SU-DHL-6 (cell line): ENCODE data around the gene CFAP410.

ENCODE experiments used
- H2AFZ ChIP-seq: fragments of 200-600 bp; sonication (generic); 2 replicates; pipeline ENCODE4 v1.6.1; 2014; ENCODE audit warnings: low read depth, mild to moderate bottlenecking, moderate library complexity, mixed read lengths, antibody characterized with exemption, low read length; ENCODE audit not compliant: severe bottlenecking
- H3F3A ChIP-seq: fragments of 200-600 bp; shearing (Covaris generic); 2 replicates; pipeline ENCODE4 v1.6.0; 2016; ENCODE audit warnings: antibody characterized with exemption, mild to moderate bottlenecking; ENCODE audit not compliant: insufficient read depth
- H3K27ac ChIP-seq: fragments of 200-600 bp; sonication (generic); 2 replicates; pipeline ENCODE4 v1.5.1; 2016; ENCODE audit warnings: low read depth, mild to moderate bottlenecking, low read length, moderate library complexity, mixed read lengths
- H3K27me3 ChIP-seq: fragments of 200-600 bp; sonication (generic), shearing (Covaris generic); 2 replicates; pipeline ENCODE4 v1.6.0; 2014; ENCODE audit warnings: mild to moderate bottlenecking, low read length
- H3K36me3 ChIP-seq: fragments of 200-600 bp; sonication (generic); 2 replicates; pipeline ENCODE4 v1.6.1; 2014; ENCODE audit warnings: mild to moderate bottlenecking, low read length, mixed read lengths
- H3K4me2 ChIP-seq: fragments of 300-600, 200-600 bp; shearing (Covaris generic), sonication (generic); 2 replicates; pipeline ENCODE4 v1.6.0; 2014; ENCODE audit warnings: low read length, low read depth, mild to moderate bottlenecking; ENCODE audit not compliant: poor library complexity, severe bottlenecking
- H3K4me3 ChIP-seq: fragments of 200-600 bp; sonication (generic); 2 replicates; pipeline ENCODE4 v1.5.1; 2014; ENCODE audit warnings: antibody characterized with exemption, low read length, mild to moderate bottlenecking, mixed read lengths; ENCODE audit not compliant: insufficient read depth, poor library complexity, severe bottlenecking
- H3K79me2 ChIP-seq: fragments of 200-600 bp; sonication (generic); 2 replicates; pipeline ENCODE4 v1.6.1; 2014; ENCODE audit warnings: mild to moderate bottlenecking, low read length, moderate library complexity; ENCODE audit not compliant: insufficient read depth
- H3K9ac ChIP-seq: fragments of 200-600 bp; sonication (generic); 2 replicates; pipeline ENCODE4 v1.7.0; 2014; ENCODE audit warnings: mild to moderate bottlenecking, low read length
- H3K9me2 ChIP-seq: fragments of 200-600 bp; sonication (generic); replicated peaks from 2 replicates; pipeline ENCODE4 v1.6.1; 2014; ENCODE audit warnings: low read length; ENCODE audit not compliant: insufficient read depth
- H3K9me3 ChIP-seq: fragments of 200-600 bp; sonication (generic); 2 replicates; pipeline ENCODE4 v1.6.1; 2014; ENCODE audit warnings: low read length, mixed read lengths; ENCODE audit not compliant: insufficient read depth
- H4K20me1 ChIP-seq: fragments of 200-600 bp; sonication (generic); 2 replicates; pipeline ENCODE4 v1.6.1; 2014; ENCODE audit warnings: low read depth, mild to moderate bottlenecking, antibody characterized with exemption, low read length, moderate library complexity, mixed read lengths
- CTCF ChIP-seq: fragments of 200-600 bp; sonication (generic); IDR thresholded peaks from one replicate; pipeline ENCODE4 v1.5.1; 2017; ENCODE audit warnings: antibody characterized with exemption, mild to moderate bottlenecking, low read length, moderate library complexity; ENCODE audit not compliant: insufficient read depth, poor library complexity, severe bottlenecking
- EZH2phosphoT487 ChIP-seq: fragments of 200-600 bp; sonication (generic), shearing (Covaris generic); conservative IDR thresholded peaks from 2 replicates; pipeline ENCODE4 v1.6.1; 2018; ENCODE audit warnings: mild to moderate bottlenecking, antibody characterized with exemption, low read length, moderate library complexity, mixed read lengths

Gene CFAP410

GRCh38 chr21:44317871-44318270 lies 21.3 kb downstream of the CFAP410 start:
- H2AFZ ChIP-seq: no peak overlapping the region
- no peaks in the 10 kb centered on the region for H3K9me2 ChIP-seq
- no peaks in the 10 kb centered on the region for H3K36me3 ChIP-seq
- H3K9ac ChIP-seq: no peak overlapping the region
- H4K20me1 ChIP-seq: no peaks in the 10 kb centered on the region
- H3K27ac ChIP-seq: no peak overlapping the region
- H3K4me3 ChIP-seq: no peak overlapping the region
- no peaks in the 10 kb centered on the region for H3K27me3 ChIP-seq
- TF ChIP-seq EZH2phosphoT487 (no peak), CTCF (no peak)
- H3K9me3 ChIP-seq: no peaks in the 10 kb centered on the region
- no peaks in the 10 kb centered on the region for H3F3A ChIP-seq
- H3K79me2 ChIP-seq: no peaks in the 10 kb centered on the region
- H3K4me2 ChIP-seq: no peak overlapping the region

DNA sequence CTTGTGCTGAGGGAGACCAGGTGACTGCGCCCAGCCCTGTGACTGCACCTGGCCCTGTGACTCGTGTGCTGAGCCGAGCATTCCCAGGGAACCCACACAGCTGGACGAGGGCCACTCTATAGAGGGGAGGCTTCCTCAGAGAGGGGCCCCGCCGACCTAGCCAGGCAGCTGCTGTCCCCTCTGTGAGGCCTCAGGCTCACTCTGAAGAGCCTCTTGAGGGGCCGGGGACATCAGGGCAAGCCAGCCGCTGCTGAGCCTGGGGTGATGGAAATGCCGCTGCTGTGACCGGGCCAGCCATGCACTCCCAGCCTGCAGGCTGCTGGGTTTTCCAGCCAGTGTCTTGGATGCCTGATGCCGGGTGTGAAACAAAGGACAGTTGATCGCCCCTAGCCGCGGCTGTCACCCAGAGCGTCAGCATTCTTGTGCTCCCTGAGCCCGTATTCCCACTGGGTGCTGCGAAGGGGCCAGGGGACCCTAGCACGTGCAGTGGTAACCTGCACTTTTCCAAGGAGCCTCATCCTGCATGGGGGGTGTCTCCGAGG lies 21.9 kb downstream of the CFAP410 start:
- no peaks in the 10 kb centered on the region for H3K36me3 ChIP-seq
- H3K9me2 ChIP-seq: no peaks in the 10 kb centered on the region
- H3K79me2 ChIP-seq: no peaks in the 10 kb centered on the region
- no peak overlapping the region for H3K9ac ChIP-seq
- no peaks in the 10 kb centered on the region for H4K20me1 ChIP-seq
- no peak for TF ChIP-seq CTCF
- no peak for TF ChIP-seq EZH2phosphoT487
- H3K4me3 ChIP-seq: no peak overlapping the region
- H2AFZ ChIP-seq: no peak overlapping the region
- no peak overlapping the region for H3K27ac ChIP-seq
- no peak overlapping the region for H3K4me2 ChIP-seq
- H3F3A ChIP-seq: no peaks in the 10 kb centered on the region
- no peaks in the 10 kb centered on the region for H3K27me3 ChIP-seq
- H3K9me3 ChIP-seq: no peaks in the 10 kb centered on the region

- Histone ChIP-seq H3K36me3 (no peaks in the 10 kb centered on the region), H4K20me1 (no peaks in the 10 kb centered on the region), H3K27me3 (no peaks in the 10 kb centered on the region), H3K27ac (no peak overlapping the region), H3K9me2 (no peaks in the 10 kb centered on the region), H3K9ac (no peak overlapping the region), H3K9me3 (no peaks in the 10 kb centered on the region), H3F3A (no peaks in the 10 kb centered on the region), H3K4me3 (no peak overlapping the region), H3K4me2 (no peak overlapping the region), H2AFZ (no peak overlapping the region), H3K79me2 (no peaks in the 10 kb centered on the region)
- no peak for TF ChIP-seq EZH2phosphoT487
- no peak for TF ChIP-seq CTCF
Observed at GRCh38 chr21:44316277-44316900, 22.8 kb downstream of the CFAP410 start.
